HG03442 (cell line): ENCODE measurements around the gene PIGT.

Experiments used
- ATAC-seq: cut with Tn5 transposase; IDR thresholded peaks from one replicate; pipeline ENCODE4 v1.9.1; 2021; ENCODE audit warnings: mild to moderate bottlenecking, moderate library complexity; ENCODE audit not compliant: unreplicated experiment

Gene PIGT

DNA sequence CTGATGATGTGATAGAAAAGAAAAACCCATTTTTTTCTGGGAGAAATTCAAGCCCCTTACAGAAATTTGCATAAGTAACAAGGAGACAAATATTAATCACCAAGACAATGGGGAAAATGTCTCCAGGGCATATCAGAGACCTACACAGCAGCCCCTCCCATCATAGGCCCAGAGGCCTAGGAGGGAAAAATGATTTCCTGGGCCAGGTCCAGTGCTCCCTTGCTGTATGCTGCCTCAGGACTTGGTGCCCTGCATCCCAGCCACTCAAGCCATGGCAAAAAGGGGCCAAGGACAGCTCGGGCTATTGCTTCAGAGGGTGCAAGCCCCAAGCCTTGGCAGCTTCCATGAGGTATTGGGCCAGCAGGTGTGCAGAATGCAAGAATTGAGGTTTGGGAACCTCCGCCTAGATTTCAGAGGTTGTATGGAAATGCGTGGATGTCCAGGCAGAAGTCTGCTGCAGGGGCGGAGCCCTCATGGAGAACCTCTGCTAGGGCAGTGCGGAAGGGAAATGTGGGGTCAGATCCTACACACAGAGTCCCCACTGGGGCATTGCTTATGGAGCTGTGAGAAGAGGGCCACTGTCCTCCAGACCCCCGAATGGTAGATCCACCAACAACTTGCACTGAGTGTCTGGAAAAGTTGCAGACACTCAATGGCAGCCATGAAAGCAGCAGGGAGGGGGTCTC is 15.5 kb upstream of the PIGT start:
- no peak for ATAC-seq

GRCh38 chr20:45402946-45403345 is 13.0 kb upstream of the PIGT start:
- no peak for ATAC-seq

DNA sequence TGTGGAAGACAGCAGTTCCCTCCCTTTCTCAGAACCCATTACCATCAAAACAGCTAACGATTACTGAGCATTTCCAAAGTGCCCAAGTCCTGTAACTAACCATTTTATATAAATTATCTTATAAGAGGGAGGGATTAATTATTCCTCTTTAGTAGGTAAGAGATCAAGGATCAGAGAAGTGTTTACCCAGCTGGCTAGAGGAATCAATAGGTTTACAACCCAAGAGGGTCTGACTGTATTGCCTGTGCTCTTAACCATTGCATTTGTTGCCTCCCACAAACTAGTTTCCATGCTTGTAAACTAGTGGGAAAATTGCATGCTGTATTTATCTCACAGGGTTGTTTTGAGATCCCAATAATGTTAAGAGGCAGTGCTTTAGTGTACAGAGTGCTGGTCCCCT is 11.5 kb upstream of the PIGT start:
- ATAC-seq: no peak

- ATAC-seq: no peak
Measured at GRCh38 chr20:45405571-45406259, 10.2 kb upstream of the PIGT start.

DNA sequence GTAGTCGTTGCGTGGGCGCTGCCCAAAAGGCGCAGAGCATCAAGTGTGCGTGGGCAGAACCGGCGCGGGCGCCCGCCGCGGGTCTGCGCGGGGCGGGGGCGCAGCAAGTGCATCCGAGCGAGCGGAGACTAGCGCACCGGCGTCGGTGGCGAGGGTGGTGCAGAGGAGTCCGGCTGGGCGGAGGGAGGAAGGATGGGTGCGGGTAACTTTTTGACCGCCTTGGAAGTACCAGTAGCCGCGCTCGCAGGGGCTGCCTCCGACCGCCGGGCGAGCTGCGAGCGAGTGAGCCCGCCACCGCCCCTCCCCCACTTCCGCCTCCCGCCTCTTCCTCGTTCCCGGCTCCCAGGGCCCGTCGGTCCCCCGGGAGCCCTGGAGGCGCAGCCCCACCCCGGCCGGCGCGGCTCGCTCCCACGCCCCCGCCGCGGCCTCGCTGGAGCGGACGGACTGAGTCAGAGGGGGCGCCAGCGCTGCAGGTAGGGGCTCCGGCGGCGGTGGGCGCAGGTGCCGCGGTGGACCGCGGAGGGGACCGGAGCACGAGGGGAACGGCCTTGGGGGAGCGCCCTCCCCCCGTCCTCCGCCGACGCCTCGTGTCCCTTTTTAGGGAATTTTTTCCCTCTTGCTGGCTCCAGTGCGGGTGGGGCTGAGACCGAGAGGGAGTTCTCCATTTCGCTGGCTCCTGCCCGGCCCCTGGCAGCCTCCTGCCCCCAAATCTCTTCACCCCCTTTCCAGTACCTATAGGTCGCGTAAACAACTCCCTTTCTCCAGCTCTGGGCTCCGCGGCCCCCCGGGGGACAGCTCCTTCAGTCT is 9.5 kb upstream of the PIGT start:
- ATAC-seq: no peak

GRCh38 chr20:45407067-45407745 is 8.7 kb upstream of the PIGT start:
- ATAC-seq: no peak

DNA sequence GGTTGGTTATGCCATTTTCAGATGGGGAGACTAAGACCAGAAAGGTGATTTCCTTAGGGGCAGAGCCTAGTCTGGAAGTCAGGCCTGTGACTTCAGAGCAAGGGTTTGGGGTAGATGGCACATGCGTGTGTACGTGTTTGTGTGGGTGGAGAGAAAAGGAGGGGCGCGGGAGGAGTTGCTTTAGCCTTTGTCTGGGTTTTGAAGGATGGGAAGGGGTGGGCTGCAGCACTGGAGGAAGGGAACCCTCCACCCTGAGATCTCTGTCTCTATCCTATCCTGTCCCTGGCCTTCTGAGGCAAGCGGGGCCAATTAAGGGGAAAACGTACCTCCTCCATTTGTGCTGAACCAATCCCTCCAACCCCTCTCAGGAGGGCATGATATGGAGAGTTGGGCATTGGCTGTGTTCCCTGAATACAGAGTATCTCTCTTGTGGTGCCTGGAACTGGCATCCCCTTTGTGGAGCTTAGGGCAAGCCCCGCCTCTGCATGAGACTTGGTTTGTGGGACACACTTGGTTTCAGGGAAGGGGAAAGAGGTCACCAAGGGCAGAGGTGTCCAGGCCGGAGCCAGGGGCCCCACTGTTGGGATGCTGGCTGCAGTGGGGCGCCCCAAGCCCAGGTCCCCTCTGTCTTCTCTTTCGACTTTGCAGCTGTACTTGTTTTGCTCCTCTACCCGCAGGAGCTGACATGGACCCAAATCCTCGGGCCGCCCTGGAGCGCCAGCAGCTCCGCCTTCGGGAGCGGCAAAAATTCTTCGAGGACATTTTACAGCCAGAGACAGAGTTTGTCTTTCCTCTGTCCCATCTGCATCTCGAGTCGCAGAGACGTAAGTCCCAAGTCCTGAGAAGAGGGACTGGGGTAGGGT is 7.9 kb upstream of the PIGT start, which contains the start of gene DBNDD2:
DBNDD2 (plus strand) TSS at position 507 of the 863 bp plus-strand sequence; CDS start at position 686, 179 bp downstream.
- no peak for ATAC-seq

DNA sequence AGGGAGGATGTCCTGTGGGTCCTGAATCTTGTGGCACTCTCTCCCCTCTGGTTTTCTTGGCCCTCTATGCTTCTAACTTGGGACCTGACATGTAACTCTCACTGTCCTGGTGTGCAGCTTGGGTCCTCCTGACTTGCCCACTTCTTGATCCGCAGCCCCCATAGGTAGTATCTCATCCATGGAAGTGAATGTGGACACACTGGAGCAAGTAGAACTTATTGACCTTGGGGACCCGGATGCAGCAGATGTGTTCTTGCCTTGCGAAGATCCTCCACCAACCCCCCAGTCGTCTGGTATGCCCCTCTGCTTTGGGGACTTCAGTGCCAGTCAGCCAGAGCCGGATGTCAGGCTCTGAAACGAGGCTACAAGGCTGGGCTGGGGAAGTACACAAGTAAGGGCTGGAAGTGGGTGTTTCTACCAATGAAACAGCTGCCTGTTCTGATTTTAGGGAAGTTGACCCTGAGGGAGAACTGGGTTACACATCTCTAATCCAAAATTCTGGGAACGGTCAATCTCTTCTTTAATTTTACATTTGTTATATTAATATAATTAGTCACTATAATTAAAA is 7.2 kb upstream of the PIGT start:
- no peak for ATAC-seq

DNA sequence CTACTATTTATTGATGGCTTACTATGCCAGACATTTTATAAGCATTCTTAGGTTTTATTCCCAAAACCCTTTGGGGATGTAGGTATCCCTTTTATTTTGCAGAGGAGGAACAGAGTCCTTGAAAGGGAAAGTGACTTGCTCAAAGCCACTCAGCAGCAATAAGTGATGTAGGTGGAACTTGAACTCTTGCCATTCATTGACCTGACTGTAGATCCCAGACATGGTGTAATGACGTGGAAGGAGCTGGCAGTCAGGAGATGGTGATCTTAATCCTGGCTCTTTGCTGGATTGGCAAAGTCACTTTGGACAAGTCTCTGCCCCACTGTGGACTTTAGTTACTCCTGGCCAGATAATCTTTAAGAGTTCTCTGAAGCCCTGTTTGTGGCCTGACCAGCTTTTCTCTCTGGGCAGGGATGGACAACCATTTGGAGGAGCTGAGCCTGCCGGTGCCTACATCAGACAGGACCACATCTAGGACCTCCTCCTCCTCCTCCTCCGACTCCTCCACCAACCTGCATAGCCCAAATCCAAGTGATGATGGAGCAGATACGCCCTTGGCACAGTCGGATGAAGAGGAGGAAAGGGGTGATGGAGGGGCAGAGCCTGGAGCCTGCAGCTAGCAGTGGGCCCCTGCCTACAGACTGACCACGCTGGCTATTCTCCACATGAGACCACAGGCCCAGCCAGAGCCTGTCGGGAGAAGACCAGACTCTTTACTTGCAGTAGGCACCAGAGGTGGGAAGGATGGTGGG is 6.2 kb upstream of the PIGT start:
- no peak for ATAC-seq

DNA sequence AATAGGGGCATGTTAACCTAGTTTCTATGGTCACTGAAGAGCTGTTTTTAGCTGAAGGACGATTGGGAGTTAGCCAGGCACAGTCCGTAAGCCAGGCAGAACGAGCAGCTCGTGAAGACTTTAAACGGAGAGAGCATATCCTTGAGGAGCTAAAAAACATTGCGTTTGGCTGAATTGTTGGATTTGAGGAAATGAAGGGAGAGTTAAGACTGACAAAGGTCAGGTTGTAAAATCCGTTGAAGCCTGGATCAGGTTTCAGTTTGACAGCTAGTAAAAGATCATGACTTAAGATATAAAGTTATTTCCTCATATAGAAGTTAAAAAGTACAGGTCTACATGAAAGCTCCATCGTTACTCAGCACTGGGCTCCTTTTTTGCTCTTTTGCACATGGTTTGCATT is 5.1 kb upstream of the PIGT start:
- no peak for ATAC-seq

DNA sequence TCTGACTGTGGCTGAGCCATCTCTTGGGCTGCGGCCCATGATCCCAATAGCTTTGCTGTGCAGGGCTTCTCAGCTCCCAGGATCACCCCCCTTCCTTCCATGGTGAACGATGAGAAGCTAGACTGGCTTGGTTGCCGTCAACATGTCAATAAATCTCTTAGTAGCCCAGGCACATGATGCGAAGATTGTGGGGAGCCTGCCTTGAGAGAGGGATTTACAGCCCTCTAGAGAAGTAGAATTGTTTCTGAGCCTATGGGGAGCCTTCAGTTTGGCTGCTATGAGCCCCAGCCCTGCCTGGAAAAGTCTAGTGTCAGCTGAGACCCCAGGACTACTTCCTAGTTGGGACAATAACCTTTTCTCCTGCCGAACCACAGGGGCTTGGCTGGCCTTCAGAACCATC is 3.3 kb upstream of the PIGT start:
- no peak for ATAC-seq

DNA sequence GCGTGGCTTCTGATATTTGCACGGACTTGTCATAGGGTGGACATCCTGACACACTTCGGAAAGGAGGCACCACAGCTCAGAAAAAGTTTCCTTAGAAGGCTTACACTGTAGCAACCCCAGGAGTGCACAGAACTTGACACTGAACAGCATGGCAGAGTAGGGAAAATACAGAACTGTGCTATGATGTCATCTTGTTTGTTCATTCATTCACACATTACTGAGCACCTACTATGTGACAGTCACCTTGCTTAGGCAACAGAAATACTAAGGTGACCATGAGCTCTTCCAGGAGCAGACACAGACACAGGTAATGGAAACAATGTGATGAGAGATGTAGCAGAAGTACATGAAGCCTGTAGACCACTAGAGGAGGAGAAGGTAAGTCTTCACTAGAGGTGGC is 2.5 kb upstream of the PIGT start:
- no peak for ATAC-seq

DNA sequence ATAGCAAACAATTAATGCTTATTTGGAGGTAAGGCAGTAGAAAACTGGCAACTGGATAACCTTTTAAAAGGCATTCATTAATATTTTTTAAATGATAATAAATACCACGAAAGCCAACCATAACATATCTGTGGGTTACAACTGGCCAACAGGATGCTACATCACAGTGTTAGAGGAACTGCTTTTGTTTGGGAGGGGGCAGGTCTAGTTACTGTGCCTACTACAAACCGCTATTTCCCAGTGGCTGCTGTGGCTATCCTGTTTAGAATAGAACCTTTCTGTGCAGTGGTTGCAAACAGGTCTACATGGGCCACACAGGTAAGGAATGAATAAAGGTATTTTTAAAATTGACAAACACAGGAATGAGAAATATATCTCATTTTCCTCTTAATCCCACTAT is 976 bp downstream of the PIGT start:
- ATAC-seq: no peak

DNA sequence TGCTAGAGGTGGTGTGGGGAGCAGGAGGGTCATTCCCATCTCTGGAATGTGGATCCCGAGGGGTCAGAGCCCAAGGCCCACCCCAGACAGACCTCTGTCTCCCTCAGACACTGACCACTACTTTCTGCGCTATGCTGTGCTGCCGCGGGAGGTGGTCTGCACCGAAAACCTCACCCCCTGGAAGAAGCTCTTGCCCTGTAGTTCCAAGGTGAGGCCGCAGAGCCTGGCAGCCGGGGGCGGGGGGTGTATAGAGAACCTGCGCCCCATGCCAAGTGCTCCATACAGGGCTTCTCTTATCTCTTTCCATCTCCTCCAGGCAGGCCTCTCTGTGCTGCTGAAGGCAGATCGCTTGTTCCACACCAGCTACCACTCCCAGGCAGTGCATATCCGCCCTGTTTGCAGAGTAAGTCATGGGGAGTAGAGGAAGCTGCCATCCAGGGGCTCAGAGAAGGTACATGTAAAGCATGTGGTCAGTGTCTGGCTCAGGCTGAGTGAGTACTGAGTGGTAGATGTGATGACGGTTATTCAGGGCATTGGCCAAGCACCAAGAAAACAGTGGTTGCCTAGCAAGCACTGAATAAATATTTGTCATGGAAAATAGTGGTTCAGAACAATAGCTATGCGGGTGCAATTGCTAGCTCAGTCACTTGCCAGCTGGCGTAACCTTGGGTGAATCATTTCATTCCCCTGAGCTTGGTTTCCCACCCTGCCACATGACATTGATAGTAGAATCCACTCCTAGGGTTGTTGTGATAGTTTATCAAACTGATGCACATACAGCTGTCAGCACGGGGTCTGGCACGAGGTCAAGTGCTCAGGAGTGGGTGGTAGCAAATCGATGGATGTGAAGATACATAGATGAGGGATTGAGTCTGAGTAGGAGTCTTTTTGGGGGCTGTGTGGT is 3.5 kb downstream of the PIGT start:
- ATAC-seq: peak; percentile 82

DNA sequence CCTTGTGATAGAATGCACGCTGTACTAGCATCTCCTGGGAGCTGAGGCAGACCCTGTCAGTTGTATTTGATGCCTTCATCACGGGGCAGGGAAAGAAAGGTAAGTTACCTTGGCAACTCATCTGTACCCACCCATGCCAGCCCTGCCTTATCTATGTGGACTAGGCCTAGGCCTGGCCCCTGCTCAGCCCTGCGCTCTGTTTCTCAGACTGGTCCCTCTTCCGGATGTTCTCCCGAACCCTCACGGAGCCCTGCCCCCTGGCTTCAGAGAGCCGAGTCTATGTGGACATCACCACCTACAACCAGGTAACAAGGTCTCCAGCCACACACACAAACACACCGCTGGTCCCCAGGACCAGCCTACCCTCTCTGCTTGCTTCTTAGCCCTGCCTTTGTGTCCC is 4.2 kb downstream of the PIGT start:
- no peak for ATAC-seq

- no peak for ATAC-seq
Measured at GRCh38 chr20:45423700-45424099, 7.8 kb downstream of the PIGT start.

- no peak for ATAC-seq
Measured at GRCh38 chr20:45425561-45425960, 9.6 kb downstream of the PIGT start.

DNA sequence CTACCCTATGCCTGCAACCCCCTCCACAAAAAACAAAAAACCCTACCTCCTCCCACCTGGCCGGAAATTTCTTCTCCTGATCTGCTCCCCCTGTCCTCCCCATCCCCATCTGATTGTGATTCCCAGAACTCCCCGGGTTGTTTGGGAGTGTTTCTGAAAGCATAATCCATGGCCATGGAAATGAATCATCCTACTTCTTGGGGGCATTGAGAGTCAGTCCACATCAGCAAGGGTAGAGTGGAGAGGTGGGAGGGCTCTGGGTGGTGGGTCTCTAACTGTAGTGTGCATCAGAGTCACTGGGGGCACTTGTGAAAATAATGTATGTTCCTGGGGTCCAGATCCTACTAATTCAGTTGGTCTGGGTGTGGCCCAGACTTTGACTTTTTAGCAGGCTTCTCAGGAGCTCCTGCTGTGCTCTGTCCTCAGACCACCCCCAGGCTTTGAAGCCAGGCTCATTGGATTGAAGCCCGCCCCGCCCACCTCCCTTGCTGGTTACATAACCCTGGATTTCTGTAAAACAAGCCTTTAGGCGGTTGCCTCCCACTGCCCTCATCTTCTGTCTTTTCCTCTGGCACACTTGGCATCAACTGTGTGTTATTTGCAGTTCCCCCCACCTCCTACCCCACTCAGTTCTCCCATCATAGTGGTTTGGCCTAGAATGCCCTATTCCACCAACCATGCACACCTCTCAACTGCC is 10.5 kb downstream of the PIGT start:
- no peak for ATAC-seq
